Naive thymus-derived CD4-positive, alpha-beta T cell (primary cell): ENCODE measurements around the gene PLEKHM3. TPM values are rescaled to one million over a fixed set of nuclear protein-coding genes. Genes with fewer than 3 reads are reported as not detected.

Source experiments
- ATAC-seq: fragments of 150-1000 bp; cut with Tn5 transposase; 2 replicates; pipeline ENCODE4 v1.10.0; 2021; ENCODE audit warnings: mild to moderate bottlenecking, moderate library complexity
- CTCF ChIA-PET: fragments of 350-600 bp; sonication (Branson Sonifier 250); formaldehyde crosslinking; loops from one replicate; lab custom pipeline; 2021; ENCODE audit warnings: antibody characterized with exemption; lab: Charles Lee
- POLR2A ChIA-PET: fragments of 350-600 bp; sonication (Branson Sonifier 250); formaldehyde crosslinking; loops from one replicate; lab custom pipeline; 2021; ENCODE audit warnings: antibody characterized with exemption, inconsistent platforms; lab: Charles Lee
- DNase-seq, 9 donors: peaks; one replicate each; pipeline versions ENCODE4 v3.0.0 to v3.0.0-alpha.2; 2020 to 2022; ENCODE audit warnings: mixed read lengths in 1 of 9
- H3K27ac ChIP-seq: one replicate; pipeline ENCODE4 v1.7.0; 2013; ENCODE audit warnings: mild to moderate bottlenecking, low read depth, low read length, moderate library complexity
- H3K27me3 ChIP-seq, 2 donors: one replicate each; pipeline ENCODE4 v1.7.0; 2013; ENCODE audit warnings: low read length in 2 of 2, mild to moderate bottlenecking in 2 of 2, moderate library complexity in 2 of 2; ENCODE audit not compliant: control insufficient read depth in 2 of 2, insufficient read depth in 2 of 2
- H3K36me3 ChIP-seq, 3 experiments: 1 replicate in 2 of 3; 2 replicates in 1 of 3; pipeline ENCODE4 v1.7.0; 2013; ENCODE audit warnings: low read length in 3 of 3, mild to moderate bottlenecking in 3 of 3, moderate library complexity in 1 of 3; ENCODE audit not compliant: insufficient read depth in 3 of 3, control insufficient read depth in 2 of 3
- H3K4me1 ChIP-seq, 2 donors: one replicate each; pipeline ENCODE4 v1.7.0; 2013; ENCODE audit warnings: low read length in 2 of 2, mild to moderate bottlenecking in 2 of 2, moderate library complexity in 1 of 2; ENCODE audit not compliant: control insufficient read depth in 2 of 2, insufficient read depth in 2 of 2
- H3K4me3 ChIP-seq: 2 replicates; pipeline ENCODE4 v1.7.0; 2013; ENCODE audit warnings: mild to moderate bottlenecking, low read length
- H3K9me3 ChIP-seq, 3 experiments: 1 replicate in 2 of 3; 2 replicates in 1 of 3; pipeline ENCODE4 v1.7.0; 2013; ENCODE audit warnings: low read length in 3 of 3; ENCODE audit not compliant: control insufficient read depth in 2 of 3
- H3K27ac Mint-ChIP-seq, 9 donors: one replicate each; pipeline ENCODE4 v1.8.0; 2020 to 2022; ENCODE audit warnings: mixed read lengths in 9 of 9, mild to moderate bottlenecking in 8 of 9, moderate library complexity in 5 of 9, inconsistent platforms in 2 of 9
- H3K27me3 Mint-ChIP-seq, 5 donors: one replicate each; pipeline ENCODE4 v1.8.0; 2021 to 2022; ENCODE audit warnings: mixed read lengths in 5 of 5, mild to moderate bottlenecking in 1 of 5
- H3K36me3 Mint-ChIP-seq, 5 donors: one replicate each; pipeline ENCODE4 v1.8.0; 2020 to 2022; ENCODE audit warnings: mixed read lengths in 5 of 5, mild to moderate bottlenecking in 3 of 5, inconsistent platforms in 1 of 5
- H3K4me1 Mint-ChIP-seq, 7 donors: one replicate each; pipeline ENCODE4 v1.8.0; 2020 to 2022; ENCODE audit warnings: mixed read lengths in 7 of 7, mild to moderate bottlenecking in 3 of 7, inconsistent platforms in 1 of 7
- H3K4me3 Mint-ChIP-seq, 10 donors: one replicate each; pipeline ENCODE4 v1.8.0; 2020 to 2022; ENCODE audit warnings: mild to moderate bottlenecking in 10 of 10, mixed read lengths in 10 of 10, moderate library complexity in 6 of 10, inconsistent platforms in 2 of 10
- H3K9me3 Mint-ChIP-seq, 11 donors: one replicate each; pipeline ENCODE4 v1.8.0; 2020 to 2022; ENCODE audit warnings: mixed read lengths in 11 of 11, mild to moderate bottlenecking in 4 of 11, inconsistent platforms in 1 of 11, moderate library complexity in 1 of 11
- intact Hi-C, 2 donors: fragments of 100-400 bp; cut with micrococcal nuclease; formaldehyde crosslinking; loops; one replicate each; pipeline ENCODE4 v1.15.1; 2023
- polyA plus RNA-seq, 2 donors: library from polyadenylated mRNA; unstranded; fragments of 300-500 nt; fragmentation: Illumina TruSeq; gene quantifications; one replicate each; pipeline ENCODE4 v1.2.3, GENCODE V29; 2021
- total RNA-seq, 6 experiments: library from RNA in 5 of 6; stranded (reverse) in 5 of 6; gene quantifications; 1 replicate in 5 of 6; 2 replicates in 1 of 6; pipeline ENCODE4 v1.2.3 and lab custom pipeline; 2021 to 2026

The PLEKHM3 gene
- total and polyA plus RNA-seq, 7 experiments from 2014 or later: 3.8 to 19.4 (median 13.8) TPM

GRCh38 chr2:207939342-207940108 is 85.8 kb downstream of the PLEKHM3 start:
- Histone ChIP-seq H3K4me1 (no peaks in the 10 kb centered on the region), H3K9me3 (no peaks in the 10 kb centered on the region), H3K27me3 (no peaks in the 10 kb centered on the region), H3K4me3 (no peak overlapping the region), H3K27ac (no peak overlapping the region), H3K36me3 (peaks cover 0 to 9% (median 0%) of the 10 kb centered on the region in 3 experiments)
- ATAC-seq (no peak), DNase-seq (no peak)
- Mint-ChIP-seq H3K27me3 (no peaks in the 10 kb centered on the region), H3K36me3 (peaks cover 0 to 31% (median 16%) of the 10 kb centered on the region in 5 donors), H3K27ac (no peak overlapping the region), H3K9me3 (no peaks in the 10 kb centered on the region), H3K4me1 (peaks cover 0 to 17% (median 4%) of the 10 kb centered on the region in 7 donors), H3K4me3 (no peak overlapping the region)
- ChIA-PET POLR2A (no interaction called here), CTCF (no interaction called here)
- intact Hi-C loops: no loop called here

DNA sequence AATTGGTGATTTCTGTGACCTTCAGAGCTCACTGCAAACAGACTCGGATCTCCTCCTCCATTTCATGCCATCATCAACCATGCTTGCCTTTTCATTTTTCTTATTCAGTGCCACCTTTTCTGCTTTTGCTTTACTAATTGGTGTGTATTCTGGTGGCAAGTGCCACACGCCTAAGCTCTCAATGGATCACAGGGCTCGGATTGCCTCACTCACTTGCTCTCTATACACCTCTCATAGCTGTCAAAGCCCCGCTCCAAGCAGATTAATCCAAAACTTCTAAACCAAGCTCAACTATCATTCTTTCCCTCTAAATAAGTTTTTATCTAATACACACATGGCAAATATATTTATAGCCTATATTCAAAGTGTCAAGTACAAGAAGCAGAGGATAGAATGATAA is 86.4 kb downstream of the PLEKHM3 start:
- no peak overlapping the region for H3K4me3 Mint-ChIP-seq
- no peak overlapping the region for H3K4me3 ChIP-seq
- no peak overlapping the region for H3K27ac Mint-ChIP-seq
- H3K27me3 ChIP-seq: no peaks in the 10 kb centered on the region
- peaks cover 0 to 17% (median 4%) of the 10 kb centered on the region in 7 donors for H3K4me1 Mint-ChIP-seq
- H3K27me3 Mint-ChIP-seq: no peaks in the 10 kb centered on the region
- no peaks in the 10 kb centered on the region for H3K4me1 ChIP-seq
- POLR2A ChIA-PET: no interaction called here
- ATAC-seq (no peak), DNase-seq (no peak)
- no peaks in the 10 kb centered on the region for H3K9me3 Mint-ChIP-seq
- H3K9me3 ChIP-seq: no peaks in the 10 kb centered on the region
- peaks cover 0 to 24% (median 11%) of the 10 kb centered on the region in 5 donors for H3K36me3 Mint-ChIP-seq
- intact Hi-C loops: no loop called here
- peaks cover 0 to 9% (median 0%) of the 10 kb centered on the region in 3 experiments for H3K36me3 ChIP-seq
- CTCF ChIA-PET: no interaction called here
- H3K27ac ChIP-seq: no peak overlapping the region

- ATAC-seq (no peak), DNase-seq (no peak)
- Histone ChIP-seq H3K4me3 (no peak overlapping the region), H3K36me3 (peaks cover 0 to 9% (median 0%) of the 10 kb centered on the region in 3 experiments), H3K27me3 (no peaks in the 10 kb centered on the region), H3K9me3 (no peaks in the 10 kb centered on the region), H3K27ac (no peak overlapping the region), H3K4me1 (no peaks in the 10 kb centered on the region)
- no peaks in the 10 kb centered on the region for H3K27me3 Mint-ChIP-seq
- peaks cover 0 to 23% (median 10%) of the 10 kb centered on the region in 5 donors for H3K36me3 Mint-ChIP-seq
- ChIA-PET POLR2A (no interaction called here), CTCF (no interaction called here)
- peaks cover 0 to 17% (median 4%) of the 10 kb centered on the region in 7 donors for H3K4me1 Mint-ChIP-seq
- no peak overlapping the region for H3K27ac Mint-ChIP-seq
- H3K9me3 Mint-ChIP-seq: no peaks in the 10 kb centered on the region
- H3K4me3 Mint-ChIP-seq: no peak overlapping the region
- intact Hi-C loops: no loop called here
Observed at GRCh38 chr2:207938415-207938814, 86.9 kb downstream of the PLEKHM3 start.

- Histone ChIP-seq H3K4me3 (no peak overlapping the region), H3K36me3 (peaks cover 0 to 9% (median 0%) of the 10 kb centered on the region in 3 experiments), H3K9me3 (no peaks in the 10 kb centered on the region), H3K27ac (no peak overlapping the region), H3K27me3 (no peaks in the 10 kb centered on the region), H3K4me1 (no peaks in the 10 kb centered on the region)
- DNase-seq: no peak
- no peaks in the 10 kb centered on the region for H3K27me3 Mint-ChIP-seq
- no peaks in the 10 kb centered on the region for H3K9me3 Mint-ChIP-seq
- intact Hi-C loops: no loop called here
- no peak for ATAC-seq
- no peak overlapping the region for H3K4me3 Mint-ChIP-seq
- CTCF ChIA-PET: no interaction called here
- H3K27ac Mint-ChIP-seq: no peak overlapping the region
- H3K4me1 Mint-ChIP-seq: peaks cover 0 to 17% (median 4%) of the 10 kb centered on the region in 7 donors
- H3K36me3 Mint-ChIP-seq: peaks cover 0 to 21% (median 7%) of the 10 kb centered on the region in 5 donors
- POLR2A ChIA-PET: no interaction called here
Observed at GRCh38 chr2:207937823-207938222, 87.5 kb downstream of the PLEKHM3 start.

DNA sequence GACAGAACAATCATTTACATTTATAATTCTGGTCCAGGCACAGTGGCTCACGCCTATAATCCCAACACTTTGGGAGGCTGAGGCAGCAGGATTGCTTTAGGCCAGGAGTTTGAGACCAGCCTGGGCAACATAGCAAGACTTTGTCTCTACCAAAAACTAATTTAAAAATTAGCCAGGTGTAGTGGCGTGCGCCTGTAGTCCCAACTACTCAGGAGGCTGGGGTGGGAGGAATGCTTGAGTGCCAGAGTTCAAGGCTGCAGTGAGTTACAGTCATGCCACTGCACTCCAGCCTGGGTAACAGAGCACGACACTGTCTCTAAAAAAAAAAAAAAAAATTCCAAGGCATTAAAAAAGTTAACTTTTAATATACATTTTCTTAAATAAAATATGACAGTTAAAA is 88.1 kb downstream of the PLEKHM3 start:
- H3K9me3 Mint-ChIP-seq: no peaks in the 10 kb centered on the region
- H3K4me3 ChIP-seq: no peak overlapping the region
- POLR2A ChIA-PET: interaction anchor here (1.0 kb wide), 1 partner anchor 21 kb away, joined by 3 read pairs; no protein-coding TSS in a partner anchor
- CTCF ChIA-PET: no interaction called here
- H3K4me1 Mint-ChIP-seq: peaks cover 0 to 17% (median 4%) of the 10 kb centered on the region in 7 donors
- no peaks in the 10 kb centered on the region for H3K27me3 Mint-ChIP-seq
- ATAC-seq: no peak
- intact Hi-C loops: no loop called here
- no peaks in the 10 kb centered on the region for H3K9me3 ChIP-seq
- H3K27ac ChIP-seq: no peak overlapping the region
- H3K4me3 Mint-ChIP-seq: no peak overlapping the region
- peaks cover 0 to 8% (median 0%) of the 10 kb centered on the region in 3 experiments for H3K36me3 ChIP-seq
- no peak for DNase-seq
- no peaks in the 10 kb centered on the region for H3K4me1 ChIP-seq
- H3K36me3 Mint-ChIP-seq: peaks cover 0 to 18% (median 5%) of the 10 kb centered on the region in 5 donors
- H3K27me3 ChIP-seq: no peaks in the 10 kb centered on the region
- no peak overlapping the region for H3K27ac Mint-ChIP-seq

GRCh38 chr2:207936380-207936779 is 88.9 kb downstream of the PLEKHM3 start:
- Mint-ChIP-seq H3K36me3 (peaks cover 0 to 10% (median 0%) of the 10 kb centered on the region in 5 donors), H3K4me3 (no peak overlapping the region), H3K4me1 (peaks cover 0 to 11% (median 0%) of the 10 kb centered on the region in 7 donors), H3K27ac (no peak overlapping the region), H3K9me3 (no peaks in the 10 kb centered on the region), H3K27me3 (no peaks in the 10 kb centered on the region)
- no peaks in the 10 kb centered on the region for H3K27me3 ChIP-seq
- H3K4me3 ChIP-seq: no peak overlapping the region
- no peaks in the 10 kb centered on the region for H3K4me1 ChIP-seq
- CTCF ChIA-PET: no interaction called here
- DNase-seq (no peak), ATAC-seq (no peak)
- no peaks in the 10 kb centered on the region for H3K9me3 ChIP-seq
- peaks cover 0 to 4% (median 0%) of the 10 kb centered on the region in 3 experiments for H3K36me3 ChIP-seq
- intact Hi-C loops: no loop called here
- POLR2A ChIA-PET: interaction anchor here (1.0 kb wide), 1 partner anchor 20 kb away, joined by 3 read pairs; no protein-coding TSS in a partner anchor
- H3K27ac ChIP-seq: no peak overlapping the region
